ENCODE results near the gene WT1. TPM values are rescaled to one million over a fixed set of nuclear protein-coding genes. Genes with fewer than 3 reads are reported as not detected.

The WT1 gene
- total and polyA plus RNA-seq, 2 experiments from 2014 or later, result 3.0 to 5.0 TPM

DNA sequence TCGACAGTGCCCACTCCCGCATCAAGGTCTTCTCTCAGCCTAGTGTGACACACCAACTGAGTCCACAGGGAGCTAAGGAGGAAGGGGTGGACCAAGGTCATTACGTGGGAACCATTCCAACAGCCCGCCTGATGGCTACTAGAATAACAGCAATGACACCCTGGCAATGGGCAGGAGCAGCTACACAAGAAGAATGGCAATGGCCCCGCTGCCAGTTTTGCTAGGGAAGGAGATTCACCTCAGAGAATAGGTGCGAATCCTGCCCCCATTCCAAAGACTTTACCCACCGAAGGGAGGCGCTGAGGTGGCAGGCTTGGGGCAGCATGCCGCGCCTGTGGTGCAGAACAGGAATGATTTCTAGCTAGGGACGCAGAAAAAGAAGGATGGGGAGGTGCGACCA, 9.1 kb downstream of the WT1 start:
- H3K9me3 ChIP-seq (ENCODE audit: low read depth), result no peaks in the 10 kb centered on the region
- no peak overlapping the region for H3K27ac ChIP-seq
- no peak for DNase-seq (ENCODE audit: low read depth in 1 of 2, low spot score in 1 of 2)
- no peaks in the 10 kb centered on the region for H3K36me3 ChIP-seq
- H3K27me3 ChIP-seq, result peaks cover 98% of the 10 kb centered on the region
- peaks cover 1% of the 10 kb centered on the region for H3K4me1 ChIP-seq (ENCODE audit: low read depth)
- TF ChIP-seq, protein P1, sequence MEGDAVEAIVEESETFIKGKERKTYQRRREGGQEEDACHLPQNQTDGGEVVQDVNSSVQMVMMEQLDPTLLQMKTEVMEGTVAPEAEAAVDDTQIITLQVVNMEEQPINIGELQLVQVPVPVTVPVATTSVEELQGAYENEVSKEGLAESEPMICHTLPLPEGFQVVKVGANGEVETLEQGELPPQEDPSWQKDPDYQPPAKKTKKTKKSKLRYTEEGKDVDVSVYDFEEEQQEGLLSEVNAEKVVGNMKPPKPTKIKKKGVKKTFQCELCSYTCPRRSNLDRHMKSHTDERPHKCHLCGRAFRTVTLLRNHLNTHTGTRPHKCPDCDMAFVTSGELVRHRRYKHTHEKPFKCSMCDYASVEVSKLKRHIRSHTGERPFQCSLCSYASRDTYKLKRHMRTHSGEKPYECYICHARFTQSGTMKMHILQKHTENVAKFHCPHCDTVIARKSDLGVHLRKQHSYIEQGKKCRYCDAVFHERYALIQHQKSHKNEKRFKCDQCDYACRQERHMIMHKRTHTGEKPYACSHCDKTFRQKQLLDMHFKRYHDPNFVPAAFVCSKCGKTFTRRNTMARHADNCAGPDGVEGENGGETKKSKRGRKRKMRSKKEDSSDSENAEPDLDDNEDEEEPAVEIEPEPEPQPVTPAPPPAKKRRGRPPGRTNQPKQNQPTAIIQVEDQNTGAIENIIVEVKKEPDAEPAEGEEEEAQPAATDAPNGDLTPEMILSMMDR (IDR thresholded peaks at IDR 0.05; ENCODE audit: low read depth, low read length), result no peak
- peak overlapping the region; percentile 29 for H3K4me3 ChIP-seq

DNA sequence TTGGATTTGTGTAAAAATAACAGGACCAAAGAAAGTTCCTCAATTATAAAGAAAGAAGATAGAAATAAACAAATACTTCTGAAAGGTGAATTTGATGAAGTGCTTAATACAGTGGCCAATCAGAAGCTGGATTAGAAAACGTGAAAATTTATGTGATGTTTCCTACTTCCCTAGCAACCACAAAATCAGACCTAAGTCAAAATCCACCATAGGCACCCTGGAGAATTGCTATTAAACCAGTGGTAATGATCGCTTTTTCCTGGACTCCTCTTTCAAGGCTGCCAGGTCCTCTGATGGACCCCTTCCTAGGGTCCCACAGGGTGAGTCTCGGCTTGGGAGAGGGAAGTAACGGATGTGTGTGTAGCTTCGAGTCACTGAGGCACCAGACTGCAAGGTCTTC, 9.6 kb downstream of the WT1 start:
- TF ChIP-seq, protein P1 (IDR thresholded peaks at IDR 0.05; ENCODE audit: low read depth, low read length), result no peak
- peaks cover 6% of the 10 kb centered on the region for H3K4me1 ChIP-seq (ENCODE audit: low read depth)
- H3K27me3 ChIP-seq, result peaks cover 98% of the 10 kb centered on the region
- no peaks in the 10 kb centered on the region for H3K9me3 ChIP-seq (ENCODE audit: low read depth)
- H3K4me3 ChIP-seq, result no peak overlapping the region
- no peak for DNase-seq (ENCODE audit: low read depth in 1 of 2, low spot score in 1 of 2)
- no peaks in the 10 kb centered on the region for H3K36me3 ChIP-seq
- H3K27ac ChIP-seq, result no peak overlapping the region

DNA sequence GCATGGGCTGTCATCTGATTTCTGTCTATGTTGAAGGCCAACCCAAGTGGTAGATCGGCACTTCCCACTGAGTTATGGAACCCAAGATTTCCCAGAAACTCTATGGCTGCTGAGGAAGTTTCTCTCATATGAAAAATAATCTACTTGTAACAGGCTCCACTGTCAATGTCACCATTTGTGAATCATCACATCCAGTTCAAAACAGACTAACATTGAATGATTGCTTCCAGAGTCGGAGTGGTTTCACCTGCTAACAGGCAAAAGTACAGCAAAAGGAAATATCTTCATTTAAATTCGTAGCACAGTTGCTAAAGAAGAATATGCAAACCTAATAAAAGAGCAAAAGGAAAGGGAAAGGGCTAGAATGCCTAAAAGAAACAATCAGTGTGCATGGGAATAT, 12.8 kb downstream of the WT1 start:
- H3K4me3 ChIP-seq, result no peak overlapping the region
- TF ChIP-seq, protein P1 (IDR thresholded peaks at IDR 0.05; ENCODE audit: low read depth, low read length), result no peak
- H3K4me1 ChIP-seq (ENCODE audit: low read depth), result peaks cover 14% of the 10 kb centered on the region
- no peak for DNase-seq (ENCODE audit: low read depth in 1 of 2, low spot score in 1 of 2)
- H3K27me3 ChIP-seq, result peaks cover 87% of the 10 kb centered on the region
- no peaks in the 10 kb centered on the region for H3K9me3 ChIP-seq (ENCODE audit: low read depth)
- H3K27ac ChIP-seq, result no peak overlapping the region
- no peaks in the 10 kb centered on the region for H3K36me3 ChIP-seq

DNA sequence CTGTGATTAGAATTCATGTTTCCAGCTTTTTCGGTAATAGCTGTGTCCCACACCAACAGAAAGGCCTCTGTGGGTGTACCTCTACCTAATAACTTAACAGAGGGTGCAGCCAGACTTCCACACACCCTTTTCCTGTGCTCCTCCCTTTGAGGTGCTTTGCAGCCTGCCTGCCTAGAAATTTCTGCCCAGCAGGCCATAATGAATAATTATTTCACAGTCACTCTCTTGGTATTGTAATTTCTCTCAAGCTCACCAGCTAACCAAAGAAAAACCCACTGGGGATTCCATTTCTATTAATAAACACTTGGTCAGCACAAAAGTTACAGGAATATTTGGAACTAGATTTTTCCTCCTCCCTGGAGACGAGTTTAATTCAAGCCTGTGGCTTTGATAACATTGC, 13.3 kb downstream of the WT1 start:
- peaks cover 14% of the 10 kb centered on the region for H3K4me1 ChIP-seq (ENCODE audit: low read depth)
- TF ChIP-seq, protein P1 (IDR thresholded peaks at IDR 0.05; ENCODE audit: low read depth, low read length), result no peak
- H3K27ac ChIP-seq, result no peak overlapping the region
- no peak for DNase-seq (ENCODE audit: low read depth in 1 of 2, low spot score in 1 of 2)
- no peaks in the 10 kb centered on the region for H3K9me3 ChIP-seq (ENCODE audit: low read depth)
- no peaks in the 10 kb centered on the region for H3K36me3 ChIP-seq
- no peak overlapping the region for H3K4me3 ChIP-seq
- H3K27me3 ChIP-seq, result peaks cover 87% of the 10 kb centered on the region

DNA sequence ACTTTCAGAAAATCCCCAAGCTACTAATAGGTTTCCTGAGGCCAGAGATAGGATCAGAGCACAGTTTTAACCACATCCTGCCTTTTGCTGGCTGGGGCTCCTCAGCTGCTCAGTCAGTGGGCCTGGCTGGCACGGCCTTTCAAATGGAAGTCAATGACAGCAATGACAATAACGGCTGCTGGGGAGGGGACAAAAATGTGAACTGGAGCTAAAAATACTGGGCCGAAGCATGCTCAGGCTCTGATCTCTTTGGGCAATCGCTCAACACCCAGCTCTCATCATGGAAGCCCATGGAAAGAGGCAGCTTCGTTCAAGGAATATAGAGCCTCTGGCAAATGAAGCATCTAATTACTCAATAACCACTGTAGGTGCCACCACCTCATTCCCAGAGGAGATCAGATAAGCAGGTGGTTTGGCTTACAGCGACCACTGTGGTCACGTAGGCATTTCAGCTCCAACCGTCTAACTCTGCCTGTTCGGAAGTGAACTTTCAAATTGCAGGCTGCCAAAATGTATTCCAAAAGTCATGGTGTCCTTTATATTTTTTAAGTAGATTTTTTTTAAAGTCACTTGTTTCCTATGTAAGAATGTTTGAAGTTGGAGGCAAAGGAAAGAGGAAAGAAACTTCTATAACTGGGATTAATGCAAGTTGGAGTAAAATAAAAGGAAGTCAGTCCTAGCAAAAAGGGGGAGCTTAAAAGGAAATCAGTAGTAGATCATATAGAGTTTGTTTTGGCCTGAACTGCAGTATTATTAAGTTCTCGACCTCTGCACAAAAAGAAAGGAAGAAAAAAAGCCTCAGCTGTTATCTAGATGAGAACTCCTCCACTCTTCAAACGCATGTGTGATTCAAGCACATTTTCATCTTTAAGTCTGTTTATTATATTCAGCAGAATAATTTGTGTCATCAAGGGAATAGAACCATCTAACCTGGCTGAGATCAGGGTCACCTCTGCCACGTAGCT, 14.1 kb downstream of the WT1 start:
- peak in 1 of 2 donors; percentile 67 for DNase-seq (ENCODE audit: low read depth in 1 of 2, low spot score in 1 of 2)
- TF ChIP-seq, protein P1 (IDR thresholded peaks at IDR 0.05; ENCODE audit: low read depth, low read length), result no peak
- H3K36me3 ChIP-seq, result no peaks in the 10 kb centered on the region
- peaks cover 87% of the 10 kb centered on the region for H3K27me3 ChIP-seq
- H3K27ac ChIP-seq, result no peak overlapping the region
- H3K9me3 ChIP-seq (ENCODE audit: low read depth), result no peaks in the 10 kb centered on the region
- peaks cover 14% of the 10 kb centered on the region for H3K4me1 ChIP-seq (ENCODE audit: low read depth)
- no peak overlapping the region for H3K4me3 ChIP-seq

Measured in cardiac muscle cell (in vitro differentiated cells and primary cell).